Stimulated activated naive CD4-positive, alpha-beta T cell treated with Interleukin-2 at 50 U/mL for 16 hours (primary cell): Measurements from ENCODE around the gene SLC25A24.

Experiments used
- DNase-seq: peaks from one replicate; lab custom pipeline; 2025; lab: John Stamatoyannopoulos, UW

Gene SLC25A24

DNA sequence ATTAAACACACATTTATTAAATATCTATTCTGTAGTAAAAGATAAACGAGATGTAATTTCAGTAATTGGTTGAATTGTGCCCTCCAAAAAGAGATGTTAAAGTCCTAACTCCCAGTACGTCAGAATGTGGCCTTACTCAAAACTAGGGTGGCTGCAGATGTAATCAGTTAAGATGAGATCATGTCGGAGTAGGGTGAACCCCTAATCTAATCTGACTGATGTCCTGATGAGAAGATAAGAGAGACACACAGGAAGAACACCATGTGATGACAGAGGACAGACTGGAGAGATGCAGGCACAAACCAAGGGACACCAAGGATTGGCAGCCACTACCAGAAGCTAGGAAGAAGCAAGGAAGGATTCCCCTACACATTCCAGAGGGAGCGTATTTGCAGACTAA is 104.1 kb downstream of the SLC25A24 start:
- DNase-seq, result no peak

DNA sequence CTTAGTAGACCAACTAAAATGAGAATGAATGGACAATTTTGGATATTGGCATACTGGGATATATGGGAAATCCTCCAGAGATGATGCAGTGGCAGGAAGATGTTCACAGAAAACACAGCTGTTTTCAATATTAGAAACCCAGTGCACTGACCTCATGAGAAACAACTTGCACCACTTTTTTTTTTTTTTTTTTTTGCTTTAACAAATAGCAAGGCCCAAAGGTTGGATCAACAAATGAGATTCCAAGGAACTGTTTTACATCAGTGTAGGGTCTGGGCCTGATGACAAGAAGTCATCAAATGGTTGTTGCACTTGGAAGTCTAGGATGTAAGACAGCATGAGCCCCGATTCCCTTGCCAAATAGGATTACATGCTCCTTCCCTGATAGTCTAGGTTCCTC is 110.7 kb downstream of the SLC25A24 start:
- DNase-seq, result no peak

DNA sequence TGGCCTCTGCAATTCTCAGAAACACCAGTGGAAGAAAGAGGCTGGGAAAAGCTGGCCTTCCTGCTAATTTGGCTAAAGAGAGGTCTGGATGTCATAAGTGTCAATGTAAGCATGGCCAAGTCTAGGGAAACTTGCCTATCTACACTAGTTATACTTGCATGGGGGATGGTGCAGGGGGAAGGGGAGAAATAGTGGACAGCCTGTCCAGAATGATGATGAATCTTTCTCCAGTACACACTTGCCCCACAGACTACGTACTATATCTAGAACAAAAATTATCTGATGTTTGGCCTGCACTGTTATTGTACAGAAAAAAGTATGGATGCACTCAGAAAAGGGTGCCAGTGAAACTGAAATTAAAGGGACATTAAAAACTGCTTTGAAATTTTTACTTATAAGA is 114.5 kb downstream of the SLC25A24 start:
- DNase-seq, result no peak

DNA sequence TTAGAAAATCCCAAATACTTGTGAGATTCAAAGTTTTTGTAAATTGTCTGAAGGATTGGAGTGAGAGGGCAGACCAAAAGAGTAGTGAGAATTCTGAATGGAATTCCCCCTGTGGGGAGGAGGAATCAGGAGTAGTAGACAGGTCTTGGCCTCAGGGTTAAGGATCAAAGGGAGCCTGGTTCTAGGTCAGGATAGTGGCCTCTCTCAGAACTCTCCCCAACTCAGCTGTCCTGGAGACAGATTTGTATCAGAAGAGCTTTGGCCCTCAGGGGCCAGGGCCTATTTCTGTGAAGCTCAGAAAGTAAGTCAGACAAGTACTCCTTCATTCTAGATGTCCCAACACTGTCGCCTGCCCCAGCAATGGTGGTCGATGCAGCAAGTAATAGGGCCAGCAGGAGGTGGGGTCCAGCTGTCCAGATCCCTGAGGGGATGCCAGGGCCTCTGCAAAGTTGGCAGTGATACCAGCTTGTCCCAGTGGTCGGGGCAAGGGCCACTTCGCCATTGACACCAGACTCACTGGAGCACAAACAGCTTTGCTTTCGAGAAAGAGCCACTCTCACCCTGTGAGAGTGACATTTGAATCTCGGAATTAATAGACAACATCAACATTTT is 115.2 kb downstream of the SLC25A24 start:
- no peak for DNase-seq
